Measurements from ENCODE around the gene SLC44A2. TPM values are rescaled to one million over a fixed set of nuclear protein-coding genes. Genes with fewer than 3 reads are reported as not detected.
A peak's percentile ranks its signal among the peaks of the same experiment; 100 is the strongest.

SLC44A2 gene
- total RNA-seq, 1 experiment from 2014 or later = 239 TPM

- no peak for TF ChIP-seq CTCF (conservative IDR thresholded peaks at IDR 0.05)
- TF ChIP-seq EZH2 (IDR thresholded peaks at IDR 0.05; ENCODE audit: low read depth) = no peak
- H2AFZ ChIP-seq = no peak overlapping the region
- no peak for DNase-seq
- no peak overlapping the region for H3K4me3 ChIP-seq
- H3F3A ChIP-seq (ENCODE audit: insufficient read depth, low read depth) = peaks cover 42% of the 10 kb centered on the region
- no peaks in the 10 kb centered on the region for H3K4me1 ChIP-seq (replicated peaks; ENCODE audit: insufficient read depth)
- POLR2A ChIA-PET (ENCODE audit: unreplicated experiment) = interaction anchor here (0.7 to 1.1 kb wide), 3 partner anchors 21 to 42 kb away, joined by 4 to 9 read pairs (median 7); no protein-coding TSS in a partner anchor
- CTCF ChIA-PET = interaction anchor here (0.5 to 1.8 kb wide), 5 partner anchors 42 to 546 kb away, joined by 3 to 35 read pairs (median 7); no protein-coding TSS in a partner anchor
- H3K9me2 ChIP-seq (ENCODE audit: insufficient read depth) = no peaks in the 10 kb centered on the region
- H3K9me3 ChIP-seq (ENCODE audit: insufficient read depth, low read depth) = no peaks in the 10 kb centered on the region
- H3K79me2 ChIP-seq (ENCODE audit: low read depth) = no peaks in the 10 kb centered on the region
- H3K36me3 ChIP-seq (ENCODE audit: low read depth) = peaks cover 3% of the 10 kb centered on the region; the same call in 1 of the 2 replicates
- no peaks in the 10 kb centered on the region for H4K20me1 ChIP-seq (ENCODE audit: insufficient read depth)
- TSS peak; percentile 29 for BruUV-seq (replicated peaks)
- no peaks in the 10 kb centered on the region for H3K27me3 ChIP-seq (ENCODE audit: insufficient read depth, low read depth)
- intact Hi-C loops (cut with micrococcal nuclease; ENCODE audit: unreplicated experiment) = loop anchor here (1.0 kb wide), 1 partner anchor 63 kb away; no protein-coding TSS in a partner anchor
- no peak overlapping the region for H3K4me2 ChIP-seq
- H3K27ac ChIP-seq = no peak overlapping the region; the same call in 1 of the 2 replicates
These were observed 18.6 kb downstream of the SLC44A2 start for GRCh38 chr19:10643968-10644259.

- intact Hi-C loops (cut with micrococcal nuclease; ENCODE audit: unreplicated experiment) = loop anchor here (1.0 kb wide), 1 partner anchor 63 kb away; no protein-coding TSS in a partner anchor
- H3K4me3 ChIP-seq = no peak overlapping the region
- H4K20me1 ChIP-seq (ENCODE audit: insufficient read depth) = no peaks in the 10 kb centered on the region
- no peaks in the 10 kb centered on the region for H3K4me1 ChIP-seq (replicated peaks; ENCODE audit: insufficient read depth)
- ChIA-PET CTCF (interaction anchor here (0.5 to 1.8 kb wide), 9 partner anchors 27 to 546 kb away, joined by 3 to 35 read pairs (median 7); no protein-coding TSS in a partner anchor), POLR2A (ENCODE audit: unreplicated experiment) (interaction anchor here (0.6 to 1.1 kb wide), 5 partner anchors 22 to 1615 kb away, joined by 4 to 29 read pairs (median 9); no protein-coding TSS in a partner anchor)
- BruUV-seq (replicated peaks) = no TSS peak
- H2AFZ ChIP-seq = no peak overlapping the region
- H3K27ac ChIP-seq = no peak overlapping the region; the same call in 1 of the 2 replicates
- H3K27me3 ChIP-seq (ENCODE audit: insufficient read depth, low read depth) = no peaks in the 10 kb centered on the region
- peak; percentile 73 to 85 for DNase-seq
- H3K9me2 ChIP-seq (ENCODE audit: insufficient read depth) = no peaks in the 10 kb centered on the region
- H3K36me3 ChIP-seq (ENCODE audit: low read depth) = no peaks in the 10 kb centered on the region
- peak; percentile 95 for TF ChIP-seq CTCF (conservative IDR thresholded peaks at IDR 0.05)
- no peak for TF ChIP-seq EZH2 (IDR thresholded peaks at IDR 0.05; ENCODE audit: low read depth)
- H3F3A ChIP-seq (ENCODE audit: insufficient read depth, low read depth) = peaks cover 37% of the 10 kb centered on the region
- H3K4me2 ChIP-seq = no peak overlapping the region
- no peaks in the 10 kb centered on the region for H3K79me2 ChIP-seq (ENCODE audit: low read depth)
- H3K9me3 ChIP-seq (ENCODE audit: insufficient read depth, low read depth) = no peaks in the 10 kb centered on the region
These were observed 19.1 kb downstream of the SLC44A2 start for GRCh38 chr19:10644260-10645007.

- H3F3A ChIP-seq (ENCODE audit: insufficient read depth, low read depth) = peaks cover 41% of the 10 kb centered on the region
- no peak overlapping the region for H3K4me3 ChIP-seq
- intact Hi-C loops (cut with micrococcal nuclease; ENCODE audit: unreplicated experiment) = no loop called here
- H3K9me2 ChIP-seq (ENCODE audit: insufficient read depth) = no peaks in the 10 kb centered on the region
- peaks cover 3% of the 10 kb centered on the region; the same call in 1 of the 2 replicates for H3K36me3 ChIP-seq (ENCODE audit: low read depth)
- no peak overlapping the region for H3K4me2 ChIP-seq
- peaks cover 4% of the 10 kb centered on the region for H3K79me2 ChIP-seq (ENCODE audit: low read depth)
- no peaks in the 10 kb centered on the region for H3K27me3 ChIP-seq (ENCODE audit: insufficient read depth, low read depth)
- H2AFZ ChIP-seq = no peak overlapping the region
- ChIA-PET CTCF (interaction anchor here (0.8 to 1.0 kb wide), 2 partner anchors 61 to 65 kb away, joined by 3 to 7 read pairs; no protein-coding TSS in a partner anchor), POLR2A (ENCODE audit: unreplicated experiment) (interaction anchor here (0.5 to 0.6 kb wide), 2 partner anchors 128 to 185 kb away, joined by 4 to 20 read pairs; no protein-coding TSS in a partner anchor)
- TF ChIP-seq CTCF (conservative IDR thresholded peaks at IDR 0.05) = no peak
- no peak for TF ChIP-seq EZH2 (IDR thresholded peaks at IDR 0.05; ENCODE audit: low read depth)
- H4K20me1 ChIP-seq (ENCODE audit: insufficient read depth) = no peaks in the 10 kb centered on the region; the same call in 1 of the 2 replicates
- DNase-seq = no peak
- BruUV-seq (replicated peaks) = TSS peak; percentile 17
- H3K27ac ChIP-seq = no peak overlapping the region
- H3K9me3 ChIP-seq (ENCODE audit: insufficient read depth, low read depth) = no peaks in the 10 kb centered on the region
- H3K4me1 ChIP-seq (replicated peaks; ENCODE audit: insufficient read depth) = no peaks in the 10 kb centered on the region
These were observed 21.3 kb downstream of the SLC44A2 start for GRCh38 chr19:10646456-10647159.
